NOMO-1 treated with DMSO at 0.1 percent for 48 hours (cell line): ENCODE results near the gene LRIT2.

ENCODE experiments used
- DNase-seq: peaks from one replicate; lab custom pipeline; 2025; ENCODE audit not compliant: unreplicated experiment; lab: John Stamatoyannopoulos, UW

Gene LRIT2

GRCh38 chr10:84208023-84208422 lies 17.3 kb downstream of the LRIT2 start:
- DNase-seq: no peak

GRCh38 chr10:84205853-84206525 lies 19.4 kb downstream of the LRIT2 start:
- no peak for DNase-seq

GRCh38 chr10:84205049-84205852 lies 20.1 kb downstream of the LRIT2 start:
- peak; percentile 50 for DNase-seq

GRCh38 chr10:84204610-84205009 lies 20.7 kb downstream of the LRIT2 start:
- no peak for DNase-seq

GRCh38 chr10:84204122-84204521 lies 21.2 kb downstream of the LRIT2 start:
- DNase-seq: peak; percentile 22

- DNase-seq: no peak
These were observed 23.0 kb downstream of the LRIT2 start for GRCh38 chr10:84202349-84202748.

- DNase-seq: no peak
These were observed 23.7 kb downstream of the LRIT2 start for GRCh38 chr10:84201682-84202081.

- no peak for DNase-seq
These were observed 24.1 kb downstream of the LRIT2 start for GRCh38 chr10:84201244-84201606.

- DNase-seq: no peak
These were observed 24.7 kb downstream of the LRIT2 start for GRCh38 chr10:84200537-84201243.

GRCh38 chr10:84198206-84198915 lies 27.0 kb downstream of the LRIT2 start:
- no peak for DNase-seq

GRCh38 chr10:84197643-84198042 lies 27.7 kb downstream of the LRIT2 start:
- DNase-seq: no peak

- no peak for DNase-seq
These were observed 28.4 kb downstream of the LRIT2 start for GRCh38 chr10:84196941-84197340.

- no peak for DNase-seq
These were observed 29.3 kb downstream of the LRIT2 start for GRCh38 chr10:84196083-84196482.

- no peak for DNase-seq
These were observed 30.1 kb downstream of the LRIT2 start for GRCh38 chr10:84195044-84195830.

GRCh38 chr10:84194424-84195043 lies 30.8 kb downstream of the LRIT2 start, which contains the start of gene CDHR1:
Gene CDHR1 (plus strand): TSS chr10:84194537. CDS start chr10:84194761, 224 bp downstream.
- DNase-seq: peak; percentile 64

- peak; percentile 61 for DNase-seq
These were observed 31.4 kb downstream of the LRIT2 start for GRCh38 chr10:84193846-84194423.

- DNase-seq: no peak
These were observed 32.0 kb downstream of the LRIT2 start for GRCh38 chr10:84193327-84193726.

- no peak for DNase-seq
These were observed 34.2 kb downstream of the LRIT2 start for GRCh38 chr10:84191106-84191505.

- no peak for DNase-seq
These were observed 34.7 kb downstream of the LRIT2 start for GRCh38 chr10:84190621-84191020.

GRCh38 chr10:84188815-84189214 lies 36.5 kb downstream of the LRIT2 start:
- DNase-seq: no peak
